ENCODE data around the gene PYDC1. TPM values are rescaled to one million over a fixed set of nuclear protein-coding genes. Genes with fewer than 3 reads are reported as not detected.

Gene PYDC1
- total and polyA plus RNA-seq, 2 of the 13 experiments (the other 11 are each of a cell fraction or from before 2014, with no cell fraction given): not detected

- TF ChIP-seq ZHX2 (IDR thresholded peaks at IDR 0.05; ENCODE audit: low read depth) (no peak), ZHX2 (CRISPR knock-in tag; IDR thresholded peaks at IDR 0.05; ENCODE audit: borderline replicate concordance) (no peak), TIGD3 (CRISPR knock-in tag; IDR thresholded peaks at IDR 0.05; ENCODE audit: borderline replicate concordance) (no peak), ZFX (CRISPR knock-in tag; IDR thresholded peaks at IDR 0.05; ENCODE audit: low read depth) (peak; percentile 43; the same call in 1 of the 2 replicates), ZNF574 (CRISPR knock-in tag; IDR thresholded peaks at IDR 0.05) (peak; percentile 37; the same call in 1 of the 2 replicates), SNAI1 (CRISPR knock-in tag; IDR thresholded peaks at IDR 0.05; ENCODE audit: borderline replicate concordance) (no peak), ZNF30 (CRISPR knock-in tag; IDR thresholded peaks at IDR 0.05) (no peak), KAT8 (CRISPR knock-in tag; IDR thresholded peaks at IDR 0.05) (no peak)
Observed at GRCh38 chr16:31182391-31182790, 34.5 kb downstream of the PYDC1 start (continued).

All from HepG2 (cell line).